SU-DHL-6 (cell line): ENCODE measurements around the gene DGCR6.
"Not testable (repeated sequence)": the region's sequence is repeated elsewhere in the genome, so short reads cannot be mapped to it uniquely, and the experiment has no call there.

Experiments used
- CTCF ChIP-seq: fragments of 200-600 bp; sonication (generic); IDR thresholded peaks from one replicate; pipeline ENCODE4 v1.5.1; 2017; ENCODE audit warnings: antibody characterized with exemption, mild to moderate bottlenecking, low read length, moderate library complexity; ENCODE audit not compliant: insufficient read depth, poor library complexity, severe bottlenecking
- EZH2phosphoT487 ChIP-seq: fragments of 200-600 bp; sonication (generic), shearing (Covaris generic); conservative IDR thresholded peaks from 2 replicates; pipeline ENCODE4 v1.6.1; 2018; ENCODE audit warnings: mild to moderate bottlenecking, antibody characterized with exemption, low read length, moderate library complexity, mixed read lengths

- TF ChIP-seq CTCF, EZH2phosphoT487: not testable (repeated sequence)
Measured at GRCh38 chr22:18956121-18956895, 50.2 kb downstream of the DGCR6 start.
